ENCODE data around the gene CCS. TPM values are rescaled to one million over a fixed set of nuclear protein-coding genes. Genes with fewer than 3 reads are reported as not detected.

CCS gene
- total and polyA plus RNA-seq, 8 donors = 16.9 to 125 (median 20.8) TPM

GRCh38 chr11:66641834-66642233, 48.8 kb downstream of the CCS start:
- no peaks in the 10 kb centered on the region for H3K9me3 ChIP-seq
- peaks cover 44 to 62% (median 45%) of the 10 kb centered on the region in 3 donors for H3K4me1 ChIP-seq
- WGBS, 2 donors = 8 to 12% methylated on average over 3 of the region's 3 CpGs
- no peaks in the 10 kb centered on the region for H3K27me3 ChIP-seq
- FAIRE-seq = no peak
- peaks cover 7 to 28% (median 24%) of the 10 kb centered on the region in 3 donors for H3K36me3 ChIP-seq
- no peak for ATAC-seq
- TF ChIP-seq, protein P1, sequence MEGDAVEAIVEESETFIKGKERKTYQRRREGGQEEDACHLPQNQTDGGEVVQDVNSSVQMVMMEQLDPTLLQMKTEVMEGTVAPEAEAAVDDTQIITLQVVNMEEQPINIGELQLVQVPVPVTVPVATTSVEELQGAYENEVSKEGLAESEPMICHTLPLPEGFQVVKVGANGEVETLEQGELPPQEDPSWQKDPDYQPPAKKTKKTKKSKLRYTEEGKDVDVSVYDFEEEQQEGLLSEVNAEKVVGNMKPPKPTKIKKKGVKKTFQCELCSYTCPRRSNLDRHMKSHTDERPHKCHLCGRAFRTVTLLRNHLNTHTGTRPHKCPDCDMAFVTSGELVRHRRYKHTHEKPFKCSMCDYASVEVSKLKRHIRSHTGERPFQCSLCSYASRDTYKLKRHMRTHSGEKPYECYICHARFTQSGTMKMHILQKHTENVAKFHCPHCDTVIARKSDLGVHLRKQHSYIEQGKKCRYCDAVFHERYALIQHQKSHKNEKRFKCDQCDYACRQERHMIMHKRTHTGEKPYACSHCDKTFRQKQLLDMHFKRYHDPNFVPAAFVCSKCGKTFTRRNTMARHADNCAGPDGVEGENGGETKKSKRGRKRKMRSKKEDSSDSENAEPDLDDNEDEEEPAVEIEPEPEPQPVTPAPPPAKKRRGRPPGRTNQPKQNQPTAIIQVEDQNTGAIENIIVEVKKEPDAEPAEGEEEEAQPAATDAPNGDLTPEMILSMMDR (IDR thresholded peaks at IDR 0.05) = no peak
- no peak overlapping the region for H3K27ac ChIP-seq
- no peak for DNase-seq
- intact Hi-C loops (cut with DNase I) = no loop called here
- H3K4me3 ChIP-seq = peak overlapping the region in 2 of 4 donors; percentile 24 to 77

GRCh38 chr11:66643745-66644437, 50.9 kb downstream of the CCS start:
- no peak for DNase-seq
- Histone ChIP-seq H3K4me3 (peak overlapping the region in 1 of 4 donors; percentile 23), H3K36me3 (peaks cover 7 to 43% (median 24%) of the 10 kb centered on the region in 3 donors), H3K4me1 (peaks cover 44 to 56% (median 45%) of the 10 kb centered on the region in 3 donors), H3K9me3 (no peaks in the 10 kb centered on the region), H3K27me3 (no peaks in the 10 kb centered on the region), H3K27ac (no peak overlapping the region)
- TF ChIP-seq, protein P1 (IDR thresholded peaks at IDR 0.05) = no peak
- no peak for ATAC-seq
- FAIRE-seq = no peak
- 60 to 73% methylated on average over 24 of the region's 24 CpGs for WGBS, 2 donors
- intact Hi-C loops (cut with DNase I) = no loop called here

- H3K27me3 ChIP-seq = no peaks in the 10 kb centered on the region
- no peak overlapping the region for H3K27ac ChIP-seq
- 81 to 82% methylated on average over 4 of the region's 4 CpGs for WGBS, 2 donors
- H3K36me3 ChIP-seq = peaks cover 4 to 47% (median 22%) of the 10 kb centered on the region in 3 donors
- no peaks in the 10 kb centered on the region for H3K9me3 ChIP-seq
- no peak for ATAC-seq
- intact Hi-C loops (cut with DNase I) = no loop called here
- TF ChIP-seq, protein P1 (IDR thresholded peaks at IDR 0.05) = no peak
- H3K4me3 ChIP-seq = no peak overlapping the region
- no peak for FAIRE-seq
- no peak for DNase-seq
- H3K4me1 ChIP-seq = peaks cover 23 to 36% (median 28%) of the 10 kb centered on the region in 3 donors
These were observed 53.8 kb downstream of the CCS start for GRCh38 chr11:66646828-66647227.

DNA sequence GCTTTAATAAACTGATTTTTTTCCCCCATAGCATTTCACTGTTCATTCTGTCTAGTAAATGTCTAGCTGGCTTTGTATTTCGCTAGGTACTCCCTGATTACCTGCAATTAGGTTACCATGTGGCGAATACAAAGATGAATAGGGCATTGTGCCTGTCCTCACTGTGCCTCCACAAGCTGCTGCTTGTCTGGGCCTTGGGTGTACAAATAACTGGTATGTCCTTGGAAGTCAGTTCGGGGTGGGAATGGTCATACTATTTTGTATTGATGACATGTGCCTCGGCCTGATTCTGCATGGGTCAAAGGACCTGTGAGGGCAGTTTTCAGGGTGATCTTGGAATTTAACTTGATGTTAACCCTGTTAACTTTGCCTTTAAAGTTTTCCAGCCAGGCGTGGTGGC, 56.9 kb downstream of the CCS start:
- DNase-seq = no peak
- no peaks in the 10 kb centered on the region for H3K9me3 ChIP-seq
- peaks cover 4 to 25% (median 10%) of the 10 kb centered on the region in 3 donors for H3K36me3 ChIP-seq
- H3K4me3 ChIP-seq = no peak overlapping the region
- WGBS, 2 donors = 89 to 96% methylated on average over 5 of the region's 5 CpGs
- intact Hi-C loops (cut with DNase I) = no loop called here
- no peaks in the 10 kb centered on the region for H3K27me3 ChIP-seq
- no peak for FAIRE-seq
- ATAC-seq = no peak
- TF ChIP-seq, protein P1 (IDR thresholded peaks at IDR 0.05) = no peak
- no peak overlapping the region for H3K27ac ChIP-seq
- H3K4me1 ChIP-seq = peaks cover 5 to 7% (median 5%) of the 10 kb centered on the region in 3 donors

- Histone ChIP-seq H3K4me1 (no peaks in the 10 kb centered on the region), H3K27me3 (no peaks in the 10 kb centered on the region), H3K36me3 (peaks cover under 1 to 20% (median 4%) of the 10 kb centered on the region in 3 donors), H3K27ac (no peak overlapping the region), H3K9me3 (no peaks in the 10 kb centered on the region), H3K4me3 (no peak overlapping the region)
- ATAC-seq = peak in 3 of 4 donors; percentile 24 to 72 (median 37)
- intact Hi-C loops (cut with DNase I) = no loop called here
- no peak for DNase-seq
- WGBS, 2 donors = 92 to 98% methylated on average over 2 of the region's 2 CpGs
- FAIRE-seq = no peak
- TF ChIP-seq, protein P1 (IDR thresholded peaks at IDR 0.05) = no peak
These were observed 58.0 kb downstream of the CCS start for GRCh38 chr11:66651016-66651415.
